NCI-H1436 (cell line): Measurements from ENCODE around the gene RCC2.
"Not testable (repeated sequence)": the region's sequence is repeated elsewhere in the genome, so short reads cannot be mapped to it uniquely, and the experiment has no call there.

Experiments
- DNase-seq: peaks from one replicate; lab custom pipeline; 2025; lab: John Stamatoyannopoulos, UW

The RCC2 gene

GRCh38 chr1:17419626-17420328, 19.7 kb downstream of the RCC2 start:
- no peak for DNase-seq

GRCh38 chr1:17416389-17416788, 23.1 kb downstream of the RCC2 start:
- DNase-seq: no peak

GRCh38 chr1:17414022-17414421, 25.5 kb downstream of the RCC2 start:
- no peak for DNase-seq

GRCh38 chr1:17412093-17412870, 27.2 kb downstream of the RCC2 start:
- DNase-seq: no peak

- DNase-seq: no peak
Measured at GRCh38 chr1:17409391-17409811, 30.1 kb downstream of the RCC2 start.

GRCh38 chr1:17407786-17408514, 31.5 kb downstream of the RCC2 start:
- not testable (repeated sequence) for DNase-seq

- DNase-seq: not testable (repeated sequence)
Measured at GRCh38 chr1:17406760-17407475, 32.6 kb downstream of the RCC2 start.

- DNase-seq: peak; percentile 12
Measured at GRCh38 chr1:17405898-17406759, 33.3 kb downstream of the RCC2 start.

GRCh38 chr1:17404820-17405219, 34.7 kb downstream of the RCC2 start:
- DNase-seq: no peak

GRCh38 chr1:17404034-17404684, 35.3 kb downstream of the RCC2 start:
- no peak for DNase-seq

- DNase-seq: no peak
Measured at GRCh38 chr1:17403081-17403480, 36.4 kb downstream of the RCC2 start.

GRCh38 chr1:17401841-17402240, 37.6 kb downstream of the RCC2 start:
- DNase-seq: no peak

GRCh38 chr1:17400725-17401341, 38.6 kb downstream of the RCC2 start:
- DNase-seq: no peak

GRCh38 chr1:17397910-17398695, 41.4 kb downstream of the RCC2 start:
- no peak for DNase-seq

- DNase-seq: no peak
Measured at GRCh38 chr1:17393230-17393629, 46.2 kb downstream of the RCC2 start.

- DNase-seq: no peak
Measured at GRCh38 chr1:17392199-17392740, 47.2 kb downstream of the RCC2 start.

- DNase-seq: no peak
Measured at GRCh38 chr1:17381161-17381560, 58.3 kb downstream of the RCC2 start.

GRCh38 chr1:17377325-17377953, 62.0 kb downstream of the RCC2 start:
- DNase-seq: no peak

GRCh38 chr1:17375651-17376050, 63.8 kb downstream of the RCC2 start:
- no peak for DNase-seq
